ENCODE data around the gene COL9A3.

The COL9A3 gene

DNA sequence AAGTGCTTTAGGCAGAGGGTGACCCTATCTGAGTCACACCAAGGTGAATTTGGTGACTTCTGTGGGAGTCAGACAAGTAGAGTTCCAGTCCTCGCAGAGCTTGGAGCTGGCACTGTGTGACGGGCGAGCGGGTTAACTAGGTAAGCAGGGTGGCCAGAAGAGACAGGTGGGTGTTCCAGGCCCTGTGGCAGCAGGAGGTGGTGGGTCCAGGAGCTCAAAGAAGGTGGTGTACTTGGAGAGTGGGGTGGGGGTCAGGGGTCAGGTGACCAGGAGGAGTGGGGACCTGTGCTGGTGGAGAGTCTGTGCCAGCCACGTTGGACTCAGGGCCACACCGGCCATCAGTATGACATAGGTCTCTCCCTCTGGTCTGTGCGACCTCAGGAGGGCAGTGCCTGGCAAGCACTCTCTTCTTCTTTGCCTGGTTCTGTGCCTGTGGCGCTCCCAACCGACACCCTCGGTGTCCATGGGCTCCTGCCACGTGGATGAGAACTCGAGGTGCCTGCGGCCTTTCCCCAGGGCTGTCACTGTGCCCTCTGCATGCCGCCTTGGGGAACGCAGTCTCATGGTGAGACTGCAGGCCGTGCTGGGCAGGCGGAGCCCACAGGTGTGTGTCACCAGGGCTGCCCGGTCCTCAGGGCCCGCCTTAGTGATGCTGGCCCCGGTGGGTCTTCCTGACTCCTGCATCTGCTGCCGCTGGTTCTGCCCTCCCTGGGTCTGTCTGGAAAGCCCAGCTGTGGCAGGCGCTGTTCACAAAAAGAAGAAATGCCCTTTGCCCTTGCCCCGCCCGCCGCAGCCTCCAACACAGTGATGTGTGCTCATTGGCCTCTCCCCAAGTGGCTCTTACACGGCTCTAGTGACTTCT lies 18.9 kb upstream of the COL9A3 start:
- FAIRE-seq = no peak

DNA sequence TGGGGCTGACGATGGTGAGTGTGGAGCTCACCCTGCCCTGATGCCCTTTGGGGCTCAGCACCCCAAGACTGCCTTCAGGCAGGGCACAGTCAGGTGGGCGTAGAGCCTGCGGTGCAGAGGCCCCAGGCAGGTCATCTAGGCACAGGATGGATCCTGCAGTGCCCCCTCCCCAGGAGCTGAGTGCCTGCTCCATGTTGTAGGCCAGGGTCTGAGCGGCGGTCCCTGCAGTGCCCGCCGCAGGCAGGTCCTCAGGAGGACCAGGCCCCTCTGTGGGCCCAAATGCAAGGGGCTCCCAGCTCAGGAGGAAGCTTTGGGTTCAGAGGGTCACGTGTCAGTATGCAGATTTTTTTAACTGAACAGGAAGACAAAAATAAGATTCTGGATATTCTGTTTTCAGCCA lies 17.8 kb upstream of the COL9A3 start:
- FAIRE-seq = no peak

DNA sequence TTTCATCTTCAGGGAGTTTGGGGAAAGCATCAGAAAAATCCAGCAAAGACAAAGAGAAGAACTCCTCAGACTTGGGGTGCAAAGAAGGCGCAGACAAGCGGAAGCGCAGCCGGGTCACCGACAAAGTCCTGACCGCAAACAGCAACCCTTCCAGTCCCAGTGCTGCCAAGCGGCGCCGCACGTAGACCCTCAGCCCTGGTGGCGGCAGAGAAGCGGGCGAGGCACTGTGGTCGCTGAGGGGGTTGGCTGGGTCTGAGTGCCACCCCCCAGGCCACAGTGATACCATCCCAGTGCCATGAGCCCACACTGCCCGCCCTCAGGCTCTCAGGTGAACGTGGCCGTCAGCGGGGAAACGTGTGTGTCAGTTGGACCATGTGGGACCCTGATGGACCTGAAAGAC lies 17.4 kb upstream of the COL9A3 start:
- no peak for FAIRE-seq

DNA sequence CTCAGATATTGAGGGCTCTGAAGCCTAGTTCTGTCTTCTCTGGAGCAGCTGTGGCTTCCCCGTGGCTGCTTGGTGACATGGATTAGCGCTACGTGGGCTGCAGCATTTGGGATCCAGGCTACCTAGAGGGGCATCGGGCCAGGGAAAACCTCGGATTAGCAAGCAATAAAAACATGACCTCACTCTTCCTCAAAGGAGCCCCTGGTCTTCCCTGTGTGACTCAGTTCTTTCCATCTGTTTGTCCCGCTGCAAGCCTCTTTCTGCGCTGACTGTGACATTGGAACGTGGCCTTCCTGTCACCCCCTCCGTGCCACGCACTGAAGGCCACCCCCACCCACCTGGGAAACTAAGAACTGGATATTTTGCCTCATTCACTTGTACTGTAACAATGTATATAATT lies 17.0 kb upstream of the COL9A3 start:
- FAIRE-seq = no peak

DNA sequence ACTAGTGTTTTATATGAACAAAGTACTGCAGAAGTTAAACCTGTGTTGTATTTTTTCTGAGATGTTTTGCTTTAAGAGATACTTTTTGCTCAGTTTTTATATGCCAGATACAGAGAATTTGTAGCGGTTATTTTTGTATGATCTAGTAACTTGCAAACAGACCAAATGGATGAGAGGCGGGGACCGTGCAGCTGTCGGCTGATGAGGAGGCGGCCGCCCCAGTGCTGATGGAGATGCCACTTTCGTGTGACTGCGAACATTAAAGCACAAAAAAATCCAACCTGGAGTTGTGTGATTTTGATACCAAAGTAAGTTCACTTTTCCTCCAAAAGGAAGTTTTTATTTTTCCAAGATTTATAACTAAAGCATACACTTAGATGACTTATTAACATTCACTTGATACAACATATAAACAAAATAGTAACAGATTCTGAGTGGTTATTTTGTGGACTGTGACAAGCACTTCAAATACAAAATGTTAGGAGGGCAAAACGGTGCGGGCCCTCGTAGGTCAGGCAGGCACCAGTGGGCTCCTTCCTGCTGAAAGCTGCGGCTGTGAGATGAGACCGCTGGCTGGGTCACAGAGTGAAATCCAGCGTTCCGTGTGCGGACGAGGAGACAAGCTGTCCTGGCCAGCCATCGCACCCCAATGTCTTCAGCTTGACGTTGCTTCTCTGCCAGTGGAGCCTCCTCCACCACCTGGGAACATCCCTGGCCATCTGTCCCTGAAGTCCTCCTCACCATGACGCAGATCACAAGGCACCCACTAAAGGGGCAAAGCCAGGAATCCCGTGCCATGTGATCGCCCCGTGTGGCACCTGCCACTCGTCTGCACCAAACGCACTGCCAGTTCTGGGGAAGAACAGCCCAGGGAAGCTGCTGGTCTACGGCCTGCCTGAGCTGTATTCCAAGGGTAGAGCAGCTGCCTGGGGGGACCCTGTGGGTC lies 16.3 kb upstream of the COL9A3 start:
- no peak for FAIRE-seq

DNA sequence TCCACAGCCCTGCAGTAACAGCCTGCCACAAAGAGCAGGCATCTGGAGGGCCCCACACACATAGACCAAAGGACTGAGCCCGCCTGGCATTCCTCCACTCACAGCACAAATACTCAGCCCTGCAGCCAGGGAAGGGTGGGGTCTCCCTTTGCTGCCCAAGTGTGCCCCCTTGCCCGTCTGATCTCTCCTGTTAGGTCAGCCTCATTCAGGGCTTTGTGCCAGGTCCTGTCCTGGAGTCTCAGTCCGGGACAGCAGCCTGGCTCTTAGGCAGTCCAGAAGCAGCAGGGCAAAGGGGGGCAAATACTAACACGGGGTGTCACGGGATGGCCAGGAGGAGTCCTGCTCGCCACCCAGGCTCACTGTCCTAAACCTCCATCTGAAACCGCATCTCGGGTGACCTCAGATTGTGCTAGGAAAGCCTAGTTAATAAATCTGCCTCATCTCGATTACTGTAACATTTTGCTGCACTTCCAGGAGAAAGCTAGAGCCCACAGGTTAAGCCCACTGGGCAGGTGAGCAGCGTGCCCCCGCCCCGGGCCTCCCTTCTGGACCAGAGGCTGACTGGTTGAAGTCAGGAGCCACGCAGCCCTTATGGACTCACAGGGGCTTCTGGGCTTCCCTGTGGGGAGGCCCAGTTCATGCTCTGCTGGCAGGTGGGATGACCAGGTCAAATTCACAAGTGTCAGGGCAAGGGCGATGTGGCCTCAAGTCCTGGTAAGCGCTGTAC lies 15.4 kb upstream of the COL9A3 start:
- FAIRE-seq = no peak

DNA sequence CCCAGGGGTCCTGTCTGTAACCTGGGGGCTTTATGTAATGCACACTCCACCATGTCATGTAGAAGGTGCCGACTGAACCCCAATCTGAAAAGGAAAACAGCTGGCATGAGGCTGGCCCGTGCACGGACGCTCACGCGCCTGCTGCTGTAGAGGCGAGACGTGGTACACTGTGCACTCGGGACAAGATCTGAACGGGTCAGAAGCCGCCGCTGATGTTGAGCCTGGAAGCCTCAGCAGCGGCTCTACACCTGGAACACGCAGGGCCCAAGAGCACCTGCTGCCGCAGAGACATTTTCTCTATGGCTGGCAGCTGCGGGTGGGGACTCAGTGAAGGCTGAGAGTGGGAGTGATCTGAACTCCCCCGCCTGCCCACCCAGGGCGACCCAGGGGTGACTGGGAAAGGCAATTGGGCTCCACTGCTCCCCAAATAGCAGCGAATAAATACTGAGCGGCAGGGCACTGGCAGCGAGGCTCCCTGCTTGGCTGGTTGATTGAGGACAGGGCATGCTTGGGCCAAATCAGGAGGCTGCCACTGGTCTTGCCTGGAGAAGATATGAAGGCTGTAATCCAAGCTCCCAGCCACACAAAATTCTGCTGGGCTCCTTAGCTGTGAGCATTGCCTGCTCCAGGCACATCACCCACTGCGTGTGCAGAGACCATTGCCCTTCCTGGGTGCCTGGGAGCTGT lies 14.7 kb upstream of the COL9A3 start:
- no peak for FAIRE-seq

DNA sequence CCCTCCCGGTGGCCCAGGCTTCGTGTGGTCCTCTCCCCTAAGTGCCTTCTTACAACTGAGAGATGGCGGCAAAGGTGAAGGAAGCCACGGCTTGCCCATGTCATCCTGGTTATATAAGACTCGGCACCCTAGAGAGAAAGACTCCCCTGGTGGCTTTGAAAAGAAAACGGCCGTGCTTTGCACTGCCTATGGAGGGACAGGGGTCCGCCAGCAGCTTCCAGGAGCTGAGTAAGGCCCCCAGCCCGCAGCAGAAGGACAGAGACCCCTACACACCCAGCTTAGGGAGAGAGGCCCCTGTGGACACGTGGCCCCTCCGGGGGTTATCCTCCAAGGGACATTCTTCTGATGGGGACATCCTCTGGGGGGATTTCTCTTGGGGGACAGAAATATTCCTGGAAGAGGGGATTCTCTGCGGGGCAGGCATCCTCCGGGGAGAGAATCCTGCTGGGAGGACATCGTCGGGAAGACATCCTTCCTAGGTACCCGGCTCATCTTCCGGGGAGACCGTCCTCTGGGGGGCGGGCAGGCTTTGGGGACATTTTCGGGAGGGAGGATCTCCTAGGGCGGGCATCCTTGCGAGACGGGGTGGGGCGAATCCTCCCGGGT lies 12.7 kb upstream of the COL9A3 start:
- FAIRE-seq = no peak

DNA sequence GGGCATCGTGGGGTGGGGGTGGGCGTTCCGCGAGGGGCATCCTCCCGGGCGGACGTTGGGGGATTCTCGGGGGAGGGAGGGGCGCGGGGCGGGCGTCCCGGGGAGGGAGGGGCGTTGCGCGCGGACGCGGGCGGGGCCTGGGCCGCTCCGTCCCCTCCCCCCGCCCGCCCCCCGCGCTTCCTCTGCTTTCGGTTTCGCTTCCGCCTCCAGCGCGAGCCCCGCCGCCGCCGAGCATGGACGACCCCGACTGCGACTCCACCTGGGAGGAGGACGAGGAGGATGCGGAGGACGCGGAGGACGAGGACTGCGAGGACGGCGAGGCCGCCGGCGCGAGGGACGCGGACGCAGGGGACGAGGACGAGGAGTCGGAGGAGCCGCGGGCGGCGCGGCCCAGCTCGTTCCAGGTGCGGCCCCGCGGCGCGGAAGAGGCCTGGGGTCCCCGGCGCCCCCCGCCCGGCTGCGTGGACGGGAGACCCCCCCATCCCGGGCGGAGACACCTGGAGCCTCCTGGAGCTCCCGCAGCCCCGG lies 12.2 kb upstream of the COL9A3 start, which contains the start of gene OGFR:
OGFR (plus strand) TSS at position 209 of the 528 bp plus-strand sequence; CDS start at position 234, 25 bp downstream.
- FAIRE-seq = no peak

DNA sequence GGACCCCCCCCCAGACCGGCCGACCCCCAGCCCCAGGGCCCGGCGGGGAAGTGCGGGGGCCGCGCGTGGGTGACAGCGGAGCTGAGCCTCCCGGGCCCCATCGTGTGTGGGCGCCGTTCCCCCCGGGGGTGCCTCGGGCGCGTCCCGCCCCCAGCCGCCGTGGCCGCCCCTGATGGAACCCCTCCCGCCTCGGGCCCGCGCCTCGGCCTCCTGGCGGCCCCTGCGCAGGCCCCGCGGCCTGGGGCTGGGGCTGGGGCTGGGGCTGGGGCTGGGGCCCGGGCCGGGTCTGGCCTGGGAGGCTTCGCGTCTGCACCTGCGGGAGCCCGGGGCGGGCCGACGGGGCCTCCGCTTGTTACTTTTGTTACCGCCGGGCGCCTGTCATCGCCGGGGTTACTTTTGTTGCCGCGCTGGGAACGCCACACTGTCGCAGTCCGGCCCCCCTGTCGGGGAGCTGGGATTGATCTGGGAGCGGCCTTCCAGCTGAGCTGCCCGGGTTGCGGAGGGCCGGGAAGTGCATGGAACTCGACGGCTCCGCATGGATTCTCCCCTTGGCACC lies 11.6 kb upstream of the COL9A3 start:
- FAIRE-seq = no peak

DNA sequence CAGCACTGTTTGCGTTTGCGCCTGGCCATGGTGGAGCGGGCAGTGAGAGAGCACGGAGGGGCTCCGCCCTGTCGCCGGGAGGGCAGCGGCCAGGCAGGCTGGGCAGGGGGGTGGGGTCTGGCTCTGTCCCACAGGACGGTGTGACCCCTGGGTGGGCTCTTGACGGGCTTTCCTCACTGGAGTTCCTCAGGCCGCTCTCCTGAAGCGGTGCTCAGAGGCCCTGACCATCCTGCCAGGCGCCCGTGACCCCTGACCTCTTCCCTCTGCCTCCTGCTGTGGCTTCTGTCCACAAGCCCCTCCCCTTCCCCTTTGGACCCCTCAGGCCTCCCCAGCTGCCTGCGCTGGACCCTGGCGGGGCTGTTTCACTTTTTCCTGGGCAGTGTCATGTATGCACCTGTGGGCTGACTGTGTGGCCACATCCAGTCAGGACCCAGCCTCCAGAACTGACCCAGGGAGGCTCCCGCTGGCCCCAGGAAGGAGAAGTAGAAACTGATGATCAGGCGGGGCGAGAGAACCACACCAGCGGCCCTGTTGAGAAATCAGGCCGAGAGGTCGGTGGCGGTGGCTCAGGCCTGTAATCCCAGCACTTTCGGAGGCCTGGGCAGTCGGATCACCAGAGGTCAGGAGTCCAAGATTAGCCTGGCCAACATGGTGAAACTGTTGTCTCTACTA lies 11.0 kb upstream of the COL9A3 start:
- FAIRE-seq = no peak

DNA sequence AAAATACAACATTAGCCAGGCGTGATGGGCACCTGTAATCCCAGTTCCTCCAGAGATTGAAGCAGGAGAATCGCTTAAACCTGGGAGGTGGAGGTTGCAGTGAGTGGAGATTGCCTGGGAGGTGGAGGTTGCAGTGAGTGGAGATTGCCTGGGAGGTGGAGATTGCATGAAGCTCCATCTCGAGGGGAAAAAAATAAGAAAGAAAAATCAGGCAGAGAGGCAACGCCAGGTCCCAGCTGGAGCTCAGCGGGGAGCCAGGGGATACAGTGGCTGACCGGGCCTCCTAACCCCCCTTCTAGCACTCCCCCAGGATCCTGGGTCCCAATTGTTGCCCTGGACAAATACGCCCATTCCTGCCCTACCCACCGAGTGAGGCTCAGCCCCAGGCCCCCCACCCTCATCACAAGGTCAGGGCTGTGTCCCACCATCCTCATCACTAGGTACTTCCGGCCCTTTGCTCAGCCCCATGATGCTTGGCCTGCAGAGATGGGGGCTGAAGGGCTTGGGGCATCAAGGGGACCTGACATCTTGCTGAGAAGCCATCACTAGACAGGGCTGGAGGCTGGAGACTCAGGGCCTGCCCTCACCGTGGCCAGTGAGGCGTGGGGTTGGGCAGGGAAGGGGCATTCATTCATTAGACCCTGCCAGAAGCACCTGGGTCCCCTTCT lies 10.3 kb upstream of the COL9A3 start:
- FAIRE-seq = no peak

DNA sequence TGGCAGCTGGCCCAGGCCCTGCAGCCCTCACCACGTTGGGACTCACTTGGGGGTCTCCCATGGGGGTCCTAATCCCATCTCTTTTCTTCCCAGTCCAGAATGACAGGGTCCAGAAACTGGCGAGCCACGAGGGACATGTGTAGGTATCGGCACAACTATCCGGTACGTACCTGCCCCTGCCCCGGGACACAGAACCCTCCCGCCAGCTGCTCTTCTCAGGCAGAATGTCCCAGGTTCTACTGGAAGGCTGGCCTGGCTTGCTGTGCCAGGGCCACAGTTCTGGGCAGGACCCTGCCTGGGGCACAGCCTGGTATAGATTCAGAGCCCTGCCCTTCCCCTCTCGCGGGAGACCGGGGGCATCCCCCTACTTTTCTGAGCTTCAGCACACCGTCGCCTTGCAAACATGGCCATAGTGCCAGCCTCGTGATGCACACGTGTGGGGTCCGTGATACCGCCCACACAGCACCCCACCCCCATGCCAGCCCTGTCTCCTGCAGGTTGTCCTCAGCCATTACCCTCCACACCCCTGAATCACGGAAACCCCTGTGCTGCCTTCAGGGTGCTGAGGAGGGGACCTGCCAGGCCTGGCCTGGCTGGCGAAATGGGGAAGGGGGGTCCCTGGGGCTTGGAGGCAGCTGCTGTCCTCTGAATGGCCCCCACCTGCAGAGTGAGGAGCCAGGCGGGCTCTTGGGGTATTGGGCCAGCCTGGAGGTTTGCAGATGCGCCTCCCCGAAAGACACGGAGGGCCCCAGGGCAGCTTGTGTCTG lies 9.2 kb upstream of the COL9A3 start:
- no peak for FAIRE-seq

DNA sequence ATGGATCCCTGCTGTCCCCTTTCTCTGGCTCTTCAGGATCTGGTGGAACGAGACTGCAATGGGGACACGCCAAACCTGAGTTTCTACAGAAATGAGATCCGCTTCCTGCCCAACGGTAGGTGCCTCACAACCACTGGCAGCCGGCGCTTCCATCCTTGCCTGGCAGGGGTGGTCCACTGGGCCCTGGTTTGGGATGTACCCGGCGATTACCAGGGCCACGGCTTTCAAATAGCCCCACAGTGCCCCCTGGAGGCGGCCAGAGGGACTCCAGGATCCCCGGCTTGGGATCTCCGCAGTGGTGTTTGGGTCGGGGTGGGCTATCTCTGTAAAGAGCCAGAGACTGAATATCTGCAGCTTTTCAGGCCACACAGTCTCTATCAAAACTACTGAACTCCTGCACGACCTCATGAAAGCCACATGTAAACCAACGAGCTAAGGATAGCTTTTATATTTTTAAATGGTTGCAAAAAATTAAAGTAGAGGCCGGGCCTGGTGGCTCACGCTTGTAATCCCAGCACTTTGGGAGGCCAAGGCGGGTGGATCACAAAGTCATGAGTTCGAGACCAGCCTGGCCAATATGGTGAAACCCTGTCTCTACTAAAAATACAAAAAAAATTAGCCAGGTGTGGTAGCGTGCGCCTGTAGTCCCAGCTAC lies 8.5 kb upstream of the COL9A3 start:
- FAIRE-seq = no peak

DNA sequence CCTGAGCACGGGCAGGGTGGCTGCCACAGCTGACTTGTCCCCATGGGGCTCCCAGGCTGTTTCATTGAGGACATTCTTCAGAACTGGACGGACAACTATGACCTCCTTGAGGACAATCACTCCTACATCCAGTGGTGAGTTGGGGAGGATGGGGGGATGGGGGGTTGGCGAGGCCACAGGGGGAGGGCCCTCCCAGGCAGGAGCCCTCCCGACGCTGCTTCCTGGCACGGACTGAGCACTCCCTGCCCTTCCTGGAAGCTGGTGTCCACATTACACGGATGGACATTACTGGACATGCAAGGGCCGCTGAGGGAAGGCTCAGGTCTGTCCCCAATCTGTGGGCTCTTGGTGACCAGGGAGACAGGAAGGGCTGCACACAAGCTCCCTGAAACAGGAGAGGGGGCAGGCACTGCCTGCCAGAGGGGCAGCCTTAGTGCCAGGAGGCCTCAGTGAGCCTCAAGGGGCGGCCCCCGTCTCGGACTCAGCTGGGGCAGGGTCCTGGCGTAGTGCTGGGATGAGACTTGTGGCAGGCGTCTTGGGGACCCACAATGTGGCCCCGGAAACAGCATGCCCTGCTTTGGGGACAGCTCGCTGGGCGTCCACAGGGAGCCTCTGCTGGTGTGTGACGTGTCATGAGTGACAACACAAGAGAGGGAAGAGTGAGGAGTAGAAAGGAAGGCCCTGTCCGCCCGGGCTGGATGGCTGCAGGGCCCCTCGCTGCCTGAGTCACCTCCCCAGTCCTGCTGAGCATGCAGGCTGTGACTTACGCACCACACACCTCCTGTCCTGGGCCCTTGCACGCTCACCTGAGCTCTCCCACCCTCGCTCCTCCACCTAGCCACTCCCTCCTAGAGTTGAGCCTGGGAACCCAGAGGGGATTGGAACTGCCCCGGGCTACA lies 7.1 kb upstream of the COL9A3 start:
- FAIRE-seq = no peak

DNA sequence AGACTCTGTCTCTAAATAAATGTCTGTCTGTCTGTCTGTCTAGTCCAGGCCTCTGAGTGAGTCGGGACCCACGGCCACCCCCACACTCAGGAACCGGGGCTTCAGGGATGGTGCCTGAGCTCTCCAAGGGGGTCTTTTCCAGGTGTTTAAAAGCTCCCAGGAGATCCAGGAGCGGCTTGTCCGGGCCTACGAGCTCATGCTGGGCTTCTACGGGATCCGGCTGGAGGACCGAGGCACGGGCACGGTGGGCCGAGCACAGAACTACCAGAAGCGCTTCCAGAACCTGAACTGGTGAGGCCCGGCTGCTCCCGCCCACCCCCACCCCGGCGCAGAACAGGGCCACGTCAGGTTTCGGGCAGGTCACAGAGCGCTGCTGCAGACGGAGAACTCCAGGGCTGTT lies 5.5 kb upstream of the COL9A3 start:
- no peak for FAIRE-seq

DNA sequence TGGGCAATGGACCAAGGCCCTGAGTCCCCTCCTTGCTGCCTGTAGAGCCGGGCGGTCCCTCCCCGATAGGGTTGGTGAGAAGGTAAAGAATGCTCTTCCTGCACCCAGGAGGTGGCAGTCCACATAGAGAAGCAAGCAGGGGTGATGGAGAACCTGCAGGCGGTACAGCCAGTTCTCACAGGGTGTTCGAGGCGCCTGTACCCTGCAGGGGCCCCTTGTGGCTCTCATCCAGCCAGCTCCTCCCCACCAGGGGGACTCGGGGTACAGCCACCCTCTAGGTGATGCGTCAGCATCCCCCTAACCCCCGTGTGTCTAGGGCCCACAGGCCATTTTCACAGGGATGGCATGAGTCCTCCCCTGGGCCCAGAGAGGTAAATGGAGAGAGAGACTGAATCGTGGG lies 5.1 kb upstream of the COL9A3 start:
- no peak for FAIRE-seq

Data from islet of Langerhans (tissue), 1 donor.